NCI-H146 (cell line): ENCODE results near the gene ABI1.
"Not testable (repeated sequence)": the region's sequence is repeated elsewhere in the genome, so short reads cannot be mapped to it uniquely, and the experiment has no call there.

Source experiments
- DNase-seq: peaks from one replicate; lab custom pipeline; 2025; lab: John Stamatoyannopoulos, UW

The ABI1 gene

GRCh38 chr10:26860443-26861204, at the start of gene ABI1:
Gene ABI1, minus strand, starts transcription at chr10:26860958. Its CDS starts 95 bp downstream, at chr10:26860863.
- DNase-seq = peak; percentile 99

DNA sequence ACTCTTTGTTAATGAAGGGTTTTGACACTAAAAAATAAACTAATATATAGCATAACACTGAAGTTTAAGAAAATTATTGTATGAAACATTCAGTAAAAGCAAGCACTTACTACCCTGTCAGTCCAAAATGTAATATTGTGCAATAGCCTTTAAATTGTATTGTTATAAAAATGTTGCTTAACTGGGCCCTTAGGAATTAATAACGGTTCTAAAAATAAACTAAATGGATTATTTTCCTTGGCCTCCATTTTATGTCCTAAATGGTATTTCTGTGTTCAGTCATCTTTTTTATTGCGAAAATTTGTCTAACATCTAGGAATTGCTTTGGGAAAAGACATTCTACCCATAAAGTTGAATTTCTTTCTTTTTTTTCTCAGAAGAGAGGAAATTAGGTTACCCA, 49.0 kb upstream of the ABI1 start:
- DNase-seq = no peak

DNA sequence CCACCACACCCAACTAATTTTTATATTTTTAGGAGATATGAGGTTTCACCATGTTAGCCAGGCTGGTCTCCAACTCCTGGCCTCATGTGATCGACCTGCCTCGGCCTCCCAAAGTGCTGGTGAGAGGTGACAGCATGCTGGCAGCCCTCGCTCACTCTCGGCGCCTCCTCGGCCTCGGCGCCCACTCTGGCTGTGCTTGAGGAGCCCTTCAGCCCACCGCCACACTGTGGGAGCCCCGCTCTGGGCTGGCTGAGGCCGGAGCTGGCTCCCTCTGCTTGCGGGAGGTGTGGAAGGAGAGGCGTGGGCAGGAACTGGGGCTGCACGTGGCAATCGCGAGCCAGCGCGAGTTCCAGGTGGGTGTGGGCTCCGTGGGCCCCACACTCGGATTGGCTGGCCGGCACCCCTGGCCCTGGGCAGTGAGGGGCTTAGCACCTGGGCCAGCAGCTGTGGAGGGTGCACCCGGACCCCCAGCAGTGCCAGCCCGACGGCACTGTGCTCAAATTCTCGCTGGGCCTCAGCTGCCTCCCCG, 44.6 kb upstream of the ABI1 start:
- DNase-seq = not testable (repeated sequence)

GRCh38 chr10:26903431-26904217, 42.9 kb upstream of the ABI1 start:
- no peak for DNase-seq

DNA sequence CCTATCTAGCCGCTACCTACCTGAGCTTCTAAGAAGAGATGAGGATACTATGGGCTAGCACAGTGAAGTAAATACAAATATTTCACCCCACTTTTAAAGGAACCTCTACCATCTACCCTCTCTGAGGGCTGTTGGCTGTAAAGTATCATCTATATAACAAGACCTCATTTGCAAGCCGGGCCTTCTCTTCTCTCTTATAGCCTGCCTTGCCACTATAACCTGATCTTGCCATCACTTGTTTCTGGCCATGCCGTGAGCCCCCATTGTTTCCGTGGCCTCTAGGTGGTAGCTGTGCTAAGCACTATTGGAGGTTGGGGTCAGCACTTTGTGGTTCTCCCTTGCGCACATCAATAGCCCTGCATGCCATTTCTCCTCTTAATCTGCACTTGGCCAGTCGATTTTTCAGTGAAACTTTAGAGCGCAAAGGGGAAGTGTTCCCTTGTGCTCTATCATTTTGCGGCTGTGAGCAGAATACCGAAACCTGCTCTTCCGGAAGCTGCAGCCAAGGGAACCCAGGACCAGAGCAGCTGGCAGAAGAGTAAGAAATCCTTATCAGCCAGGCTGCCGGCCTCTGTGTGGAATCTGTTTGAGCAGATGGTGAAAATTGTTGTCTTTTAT, 31.7 kb upstream of the ABI1 start:
- not testable (repeated sequence) for DNase-seq

- peak; percentile 67 for DNase-seq
Measured at GRCh38 chr10:26890956-26891355, 30.2 kb upstream of the ABI1 start.

DNA sequence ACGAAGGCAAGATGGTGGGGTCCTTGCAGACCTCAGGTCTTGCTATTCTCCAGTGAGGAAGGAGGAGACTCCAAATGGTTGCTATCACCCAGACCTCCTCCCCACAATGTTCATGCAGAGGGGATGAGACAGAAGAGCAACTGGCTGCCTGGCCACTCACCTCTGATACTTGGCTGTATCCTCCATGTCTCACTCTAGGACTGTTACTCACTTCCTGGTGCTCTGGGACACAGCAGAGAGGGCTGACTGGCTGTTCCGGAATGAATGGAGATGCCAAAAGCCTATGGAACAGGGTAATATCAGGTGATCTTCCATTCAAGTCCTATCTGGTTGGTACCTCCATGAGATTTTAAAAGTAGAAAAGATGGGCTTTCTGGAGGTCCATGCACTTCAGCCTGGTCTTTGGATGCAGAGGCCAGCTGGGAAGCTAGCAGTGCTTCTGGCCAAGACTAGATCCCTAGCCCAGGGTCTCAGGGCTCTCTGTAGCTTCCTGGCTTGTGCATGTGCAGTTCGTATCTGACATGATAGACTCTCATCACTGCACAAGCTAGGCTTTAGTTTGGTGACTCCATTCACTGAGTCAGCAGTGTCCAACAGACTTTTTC, 27.0 kb upstream of the ABI1 start:
- no peak for DNase-seq

GRCh38 chr10:26881600-26882331, 21.0 kb upstream of the ABI1 start:
- peak; percentile 61 for DNase-seq

GRCh38 chr10:26879744-26880143, 19.0 kb upstream of the ABI1 start:
- DNase-seq = peak; percentile 60

GRCh38 chr10:26870766-26871165, 10.0 kb upstream of the ABI1 start:
- DNase-seq = no peak

DNA sequence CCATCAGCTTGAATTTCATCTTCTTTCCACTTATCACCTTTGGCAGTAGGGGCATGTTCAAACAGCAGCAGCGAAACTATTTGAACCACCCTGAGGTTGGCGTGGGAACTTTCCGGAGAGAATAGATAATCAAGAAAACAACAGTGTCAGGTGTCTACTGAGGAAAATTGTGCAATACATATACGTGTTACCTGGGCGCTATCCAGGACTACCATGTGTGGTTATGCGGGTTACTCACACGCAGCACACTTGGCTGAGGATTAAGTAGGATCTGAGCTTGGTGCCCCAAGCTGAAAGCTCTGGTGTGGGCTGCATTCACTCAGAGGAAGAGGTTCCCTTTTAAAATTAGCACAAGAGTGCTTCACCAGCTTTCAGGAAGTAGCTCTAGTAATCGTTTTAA, 8.8 kb upstream of the ABI1 start:
- DNase-seq = no peak

GRCh38 chr10:26863351-26864076, 2.8 kb upstream of the ABI1 start:
- no peak for DNase-seq

DNA sequence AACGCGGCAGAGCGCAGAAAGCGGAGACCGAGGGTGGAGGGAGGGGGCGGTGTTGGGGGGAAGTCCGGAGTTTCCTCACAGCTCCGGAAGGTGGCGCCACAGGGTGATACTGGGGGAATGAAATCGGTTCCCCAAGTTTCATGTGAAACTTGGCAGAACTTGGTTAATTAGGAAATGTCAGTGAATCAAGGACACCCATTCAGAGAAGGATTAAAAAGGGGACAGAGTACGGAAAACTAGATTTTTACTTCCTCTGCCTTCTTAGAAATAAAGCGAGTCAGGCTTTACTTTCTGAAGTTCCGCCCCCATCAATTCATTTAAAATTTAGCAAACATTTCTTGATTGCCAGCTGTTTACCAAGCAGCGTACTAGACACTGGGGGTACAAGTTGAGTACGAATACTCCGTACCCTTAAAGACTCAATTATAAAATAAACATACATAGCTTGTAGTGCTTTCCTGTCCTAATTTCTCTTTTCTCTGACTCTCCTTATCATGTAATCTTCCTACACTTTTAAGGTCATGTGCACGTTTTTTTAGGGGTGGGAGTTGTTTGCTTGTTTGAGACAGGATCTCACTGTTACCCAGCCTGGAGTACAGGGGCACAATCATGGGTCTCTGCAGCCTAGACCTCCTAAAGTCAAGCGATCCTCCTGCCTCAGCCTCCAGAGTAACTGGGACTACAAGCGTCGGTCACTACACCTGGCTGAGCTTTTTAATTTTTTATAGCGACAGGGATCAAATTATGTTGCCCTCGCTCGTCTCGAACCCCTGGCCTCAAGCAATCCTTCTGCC, 644 bp upstream of the ABI1 start:
- DNase-seq = no peak

- peak; percentile 67 for DNase-seq
Measured at GRCh38 chr10:26860102-26860442, 686 bp downstream of the ABI1 start.

GRCh38 chr10:26859241-26860101, 1.3 kb downstream of the ABI1 start:
- peak; percentile 43 for DNase-seq

GRCh38 chr10:26858707-26859034, 2.1 kb downstream of the ABI1 start:
- DNase-seq = no peak

GRCh38 chr10:26857991-26858706, 2.6 kb downstream of the ABI1 start:
- DNase-seq = no peak

GRCh38 chr10:26857553-26857952, 3.2 kb downstream of the ABI1 start:
- not testable (repeated sequence) for DNase-seq

DNA sequence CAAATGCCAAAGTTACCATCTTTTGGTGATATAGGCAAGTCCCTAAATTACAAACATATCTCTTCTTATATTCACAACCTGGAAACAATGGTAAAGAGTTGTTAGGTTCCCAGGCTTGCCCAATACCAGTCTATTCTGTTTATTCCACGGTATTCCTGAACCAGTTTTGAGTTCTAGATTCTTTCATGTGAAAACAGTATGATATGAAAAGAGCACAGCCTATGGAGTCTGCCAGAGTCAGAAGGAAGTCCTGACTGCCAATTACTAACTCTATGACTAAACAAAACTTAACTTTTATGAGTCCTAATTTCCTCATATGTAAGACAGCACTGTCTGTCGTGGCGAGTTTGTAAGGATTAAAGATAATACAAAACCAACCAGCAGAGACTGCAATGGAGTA, 5.6 kb downstream of the ABI1 start:
- DNase-seq = no peak
